Measurements from ENCODE around the gene MICOS13.

- TF ChIP-seq CTCF (IDR thresholded peaks at IDR 0.05; ENCODE audit: insufficient read depth, low read depth, low read length) (no peak), EZH2 (IDR thresholded peaks at IDR 0.05; ENCODE audit: insufficient read depth, low read length) (no peak)
Observed at GRCh38 chr19:5637971-5638370, 42.3 kb downstream of the MICOS13 start.

Data from astrocyte (in vitro differentiated cells and primary cell).